ENCODE results near the gene APBB2.

Gene APBB2

GRCh38 chr4:41214136-41214824, at the start of gene APBB2:
Gene APBB2, minus strand, starts transcription at chr4:41214542. Its CDS starts 181,288 bp downstream, at chr4:41033254.
- TF ChIP-seq GATA2 (IDR thresholded peaks at IDR 0.05; ENCODE audit: low read depth, low read length) (peak; percentile 35; the same call in 1 of the 2 replicates), GATA3 (IDR thresholded peaks at IDR 0.05; ENCODE audit: low read depth, low read length) (no peak)

GRCh38 chr4:41262198-41262597, 47.9 kb upstream of the APBB2 start:
- TF ChIP-seq GATA2 (IDR thresholded peaks at IDR 0.05; ENCODE audit: low read depth, low read length): no peak
- no peak for TF ChIP-seq GATA3 (IDR thresholded peaks at IDR 0.05; ENCODE audit: low read depth, low read length)

GRCh38 chr4:41260116-41260733, 45.9 kb upstream of the APBB2 start:
- TF ChIP-seq GATA3 (IDR thresholded peaks at IDR 0.05; ENCODE audit: low read depth, low read length) (no peak), GATA2 (IDR thresholded peaks at IDR 0.05; ENCODE audit: low read depth, low read length) (no peak)

GRCh38 chr4:41258783-41259182, 44.4 kb upstream of the APBB2 start:
- TF ChIP-seq GATA3 (IDR thresholded peaks at IDR 0.05; ENCODE audit: low read depth, low read length) (no peak), GATA2 (IDR thresholded peaks at IDR 0.05; ENCODE audit: low read depth, low read length) (no peak)

- TF ChIP-seq GATA3 (IDR thresholded peaks at IDR 0.05; ENCODE audit: low read depth, low read length): no peak
- TF ChIP-seq GATA2 (IDR thresholded peaks at IDR 0.05; ENCODE audit: low read depth, low read length): no peak
These were observed 43.6 kb upstream of the APBB2 start for GRCh38 chr4:41257906-41258305.

- no peak for TF ChIP-seq GATA3 (IDR thresholded peaks at IDR 0.05; ENCODE audit: low read depth, low read length)
- no peak for TF ChIP-seq GATA2 (IDR thresholded peaks at IDR 0.05; ENCODE audit: low read depth, low read length)
These were observed 43.0 kb upstream of the APBB2 start for GRCh38 chr4:41257257-41257901.

- TF ChIP-seq GATA2 (IDR thresholded peaks at IDR 0.05; ENCODE audit: low read depth, low read length): peak; percentile 41; the same call in 1 of the 2 replicates
- TF ChIP-seq GATA3 (IDR thresholded peaks at IDR 0.05; ENCODE audit: low read depth, low read length): no peak
These were observed 42.5 kb upstream of the APBB2 start, which contains the start of gene UCHL1 for GRCh38 chr4:41256740-41257256. Gene UCHL1, plus strand, starts transcription at chr4:41256928. Its CDS starts 49 bp downstream, at chr4:41256977.

GRCh38 chr4:41256131-41256739, 41.9 kb upstream of the APBB2 start:
- no peak; the same call in 1 of the 2 replicates for TF ChIP-seq GATA2 (IDR thresholded peaks at IDR 0.05; ENCODE audit: low read depth, low read length)
- TF ChIP-seq GATA3 (IDR thresholded peaks at IDR 0.05; ENCODE audit: low read depth, low read length): no peak

GRCh38 chr4:41245983-41246382, 31.6 kb upstream of the APBB2 start:
- no peak for TF ChIP-seq GATA3 (IDR thresholded peaks at IDR 0.05; ENCODE audit: low read depth, low read length)
- TF ChIP-seq GATA2 (IDR thresholded peaks at IDR 0.05; ENCODE audit: low read depth, low read length): no peak

- TF ChIP-seq GATA2 (IDR thresholded peaks at IDR 0.05; ENCODE audit: low read depth, low read length): no peak
- no peak for TF ChIP-seq GATA3 (IDR thresholded peaks at IDR 0.05; ENCODE audit: low read depth, low read length)
These were observed 27.6 kb upstream of the APBB2 start for GRCh38 chr4:41241919-41242318.

- no peak for TF ChIP-seq GATA2 (IDR thresholded peaks at IDR 0.05; ENCODE audit: low read depth, low read length)
- TF ChIP-seq GATA3 (IDR thresholded peaks at IDR 0.05; ENCODE audit: low read depth, low read length): no peak
These were observed 22.2 kb upstream of the APBB2 start for GRCh38 chr4:41236508-41236907.

GRCh38 chr4:41236032-41236431, 21.7 kb upstream of the APBB2 start:
- TF ChIP-seq GATA2 (IDR thresholded peaks at IDR 0.05; ENCODE audit: low read depth, low read length) (no peak), GATA3 (IDR thresholded peaks at IDR 0.05; ENCODE audit: low read depth, low read length) (no peak)

- TF ChIP-seq GATA2 (IDR thresholded peaks at IDR 0.05; ENCODE audit: low read depth, low read length) (no peak), GATA3 (IDR thresholded peaks at IDR 0.05; ENCODE audit: low read depth, low read length) (no peak)
These were observed 18.5 kb upstream of the APBB2 start for GRCh38 chr4:41232856-41233255.

- no peak for TF ChIP-seq GATA3 (IDR thresholded peaks at IDR 0.05; ENCODE audit: low read depth, low read length)
- no peak for TF ChIP-seq GATA2 (IDR thresholded peaks at IDR 0.05; ENCODE audit: low read depth, low read length)
These were observed 18.1 kb upstream of the APBB2 start for GRCh38 chr4:41232406-41232805.
